PFSK-1 (cell line): ENCODE results near the gene TAS1R2.

Experiments used
- FOXP2 ChIP-seq: optimal IDR thresholded peaks from 2 replicates; pipeline ENCODE3; 2011; ENCODE audit warnings: borderline replicate concordance, control low read depth, inconsistent platforms; ENCODE audit not compliant: insufficient read depth; ENCODE audit errors: extremely low read length, extremely low read depth
- POLR2AphosphoS5 ChIP-seq: IDR thresholded peaks from 2 replicates; pipeline ENCODE4 v1.6.1; 2012; ENCODE audit warnings: low read depth, mild to moderate bottlenecking, control low read depth, low read length, moderate library complexity
- SIN3A ChIP-seq: IDR thresholded peaks from 2 replicates; pipeline ENCODE4 v1.6.1; 2012; ENCODE audit warnings: mild to moderate bottlenecking, low read length, moderate library complexity, borderline replicate concordance; ENCODE audit not compliant: insufficient read depth
- TAF1 ChIP-seq: IDR thresholded peaks from 2 replicates; pipeline ENCODE4 v1.6.1; 2012; ENCODE audit warnings: low read length, control low read depth, borderline replicate concordance; ENCODE audit not compliant: insufficient read depth
- TF ChIP-seq, protein P1 (sequence below), 2 experiments: IDR thresholded peaks; 2 replicates each; pipeline versions ENCODE4 v1.6.1 to v1.8.0; 2011 to 2012; ENCODE audit warnings: low read depth in 2 of 2, low read length in 2 of 2, control low read depth in 1 of 2, inconsistent platforms in 1 of 2, mild to moderate bottlenecking in 1 of 2, moderate library complexity in 1 of 2; ENCODE audit not compliant: insufficient read depth in 1 of 2

TAS1R2 gene

GRCh38 chr1:18805925-18806849 is 53.3 kb downstream of the TAS1R2 start:
- no peak for TF ChIP-seq POLR2AphosphoS5
- no peak for TF ChIP-seq FOXP2
- TF ChIP-seq, protein P1, sequence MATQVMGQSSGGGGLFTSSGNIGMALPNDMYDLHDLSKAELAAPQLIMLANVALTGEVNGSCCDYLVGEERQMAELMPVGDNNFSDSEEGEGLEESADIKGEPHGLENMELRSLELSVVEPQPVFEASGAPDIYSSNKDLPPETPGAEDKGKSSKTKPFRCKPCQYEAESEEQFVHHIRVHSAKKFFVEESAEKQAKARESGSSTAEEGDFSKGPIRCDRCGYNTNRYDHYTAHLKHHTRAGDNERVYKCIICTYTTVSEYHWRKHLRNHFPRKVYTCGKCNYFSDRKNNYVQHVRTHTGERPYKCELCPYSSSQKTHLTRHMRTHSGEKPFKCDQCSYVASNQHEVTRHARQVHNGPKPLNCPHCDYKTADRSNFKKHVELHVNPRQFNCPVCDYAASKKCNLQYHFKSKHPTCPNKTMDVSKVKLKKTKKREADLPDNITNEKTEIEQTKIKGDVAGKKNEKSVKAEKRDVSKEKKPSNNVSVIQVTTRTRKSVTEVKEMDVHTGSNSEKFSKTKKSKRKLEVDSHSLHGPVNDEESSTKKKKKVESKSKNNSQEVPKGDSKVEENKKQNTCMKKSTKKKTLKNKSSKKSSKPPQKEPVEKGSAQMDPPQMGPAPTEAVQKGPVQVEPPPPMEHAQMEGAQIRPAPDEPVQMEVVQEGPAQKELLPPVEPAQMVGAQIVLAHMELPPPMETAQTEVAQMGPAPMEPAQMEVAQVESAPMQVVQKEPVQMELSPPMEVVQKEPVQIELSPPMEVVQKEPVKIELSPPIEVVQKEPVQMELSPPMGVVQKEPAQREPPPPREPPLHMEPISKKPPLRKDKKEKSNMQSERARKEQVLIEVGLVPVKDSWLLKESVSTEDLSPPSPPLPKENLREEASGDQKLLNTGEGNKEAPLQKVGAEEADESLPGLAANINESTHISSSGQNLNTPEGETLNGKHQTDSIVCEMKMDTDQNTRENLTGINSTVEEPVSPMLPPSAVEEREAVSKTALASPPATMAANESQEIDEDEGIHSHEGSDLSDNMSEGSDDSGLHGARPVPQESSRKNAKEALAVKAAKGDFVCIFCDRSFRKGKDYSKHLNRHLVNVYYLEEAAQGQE (IDR thresholded peaks at IDR 0.05; ENCODE audit: insufficient read depth in 1 of 2, low read depth in 2 of 2, low read length in 2 of 2), result no peak
- TF ChIP-seq TAF1, result no peak
- TF ChIP-seq SIN3A, result no peak

- TF ChIP-seq SIN3A (no peak), TAF1 (no peak), POLR2AphosphoS5 (no peak), FOXP2 (no peak)
- TF ChIP-seq, protein P1 (IDR thresholded peaks at IDR 0.05; ENCODE audit: insufficient read depth in 1 of 2, low read depth in 2 of 2, low read length in 2 of 2), result no peak
Observed at GRCh38 chr1:18805150-18805879, 54.1 kb downstream of the TAS1R2 start.

- TF ChIP-seq FOXP2, result no peak
- TF ChIP-seq SIN3A, result no peak
- TF ChIP-seq TAF1, result no peak
- TF ChIP-seq, protein P1 (IDR thresholded peaks at IDR 0.05; ENCODE audit: insufficient read depth in 1 of 2, low read depth in 2 of 2, low read length in 2 of 2), result no peak
- no peak for TF ChIP-seq POLR2AphosphoS5
Observed at GRCh38 chr1:18803851-18804250, 55.6 kb downstream of the TAS1R2 start.

GRCh38 chr1:18803151-18803791 is 56.2 kb downstream of the TAS1R2 start:
- TF ChIP-seq POLR2AphosphoS5 (no peak), SIN3A (no peak), FOXP2 (no peak), TAF1 (no peak)
- TF ChIP-seq, protein P1 (IDR thresholded peaks at IDR 0.05; ENCODE audit: insufficient read depth in 1 of 2, low read depth in 2 of 2, low read length in 2 of 2), result no peak
